ENCODE measurements around the gene BPIFB3. TPM values are rescaled to one million over a fixed set of nuclear protein-coding genes. Genes with fewer than 3 reads are reported as not detected.
A peak's percentile ranks its signal among the peaks of the same experiment; 100 is the strongest.

Gene BPIFB3
- total RNA-seq, 1 donor from 2014 or later = not detected

- ATAC-seq (no peak), DNase-seq (ENCODE audit: low spot score) (no peak)
These were observed 6.2 kb downstream of the BPIFB3 start for GRCh38 chr20:33059741-33060390.

- DNase-seq (ENCODE audit: low spot score) (no peak), ATAC-seq (no peak)
These were observed 7.9 kb downstream of the BPIFB3 start for GRCh38 chr20:33061658-33062028.

GRCh38 chr20:33062105-33062824 lies 8.6 kb downstream of the BPIFB3 start:
- ATAC-seq (no peak), DNase-seq (ENCODE audit: low spot score) (no peak)

GRCh38 chr20:33062825-33063149 lies 9.1 kb downstream of the BPIFB3 start:
- DNase-seq (ENCODE audit: low spot score) = no peak
- no peak for ATAC-seq

GRCh38 chr20:33063271-33063670 lies 9.6 kb downstream of the BPIFB3 start:
- DNase-seq (ENCODE audit: low spot score) (no peak), ATAC-seq (no peak)

- ATAC-seq = no peak
- no peak for DNase-seq (ENCODE audit: low spot score)
These were observed 11.0 kb downstream of the BPIFB3 start for GRCh38 chr20:33064572-33065287.

GRCh38 chr20:33065785-33066184 lies 12.1 kb downstream of the BPIFB3 start:
- DNase-seq (ENCODE audit: low spot score) (no peak), ATAC-seq (no peak)

- no peak for DNase-seq (ENCODE audit: low spot score)
- no peak for ATAC-seq
These were observed 14.1 kb downstream of the BPIFB3 start for GRCh38 chr20:33067806-33068205.

- ATAC-seq = no peak
- DNase-seq (ENCODE audit: low spot score) = no peak
These were observed 14.7 kb downstream of the BPIFB3 start for GRCh38 chr20:33068251-33068939.

GRCh38 chr20:33069673-33070072 lies 16.0 kb downstream of the BPIFB3 start:
- no peak for DNase-seq (ENCODE audit: low spot score)
- no peak for ATAC-seq

- DNase-seq (ENCODE audit: low spot score) (no peak), ATAC-seq (no peak)
These were observed 16.7 kb downstream of the BPIFB3 start for GRCh38 chr20:33070111-33071053.

GRCh38 chr20:33071198-33071597 lies 17.5 kb downstream of the BPIFB3 start:
- DNase-seq (ENCODE audit: low spot score) (no peak), ATAC-seq (no peak)

- DNase-seq (ENCODE audit: low spot score) (no peak), ATAC-seq (no peak)
These were observed 18.7 kb downstream of the BPIFB3 start for GRCh38 chr20:33072362-33072761.

GRCh38 chr20:33072813-33073212 lies 19.1 kb downstream of the BPIFB3 start:
- no peak for ATAC-seq
- DNase-seq (ENCODE audit: low spot score) = no peak

- DNase-seq (ENCODE audit: low spot score) (no peak), ATAC-seq (no peak)
These were observed 21.0 kb downstream of the BPIFB3 start for GRCh38 chr20:33074675-33075074.

GRCh38 chr20:33075281-33075680 lies 21.6 kb downstream of the BPIFB3 start:
- ATAC-seq = no peak

GRCh38 chr20:33076662-33077372 lies 23.1 kb downstream of the BPIFB3 start:
- no peak for DNase-seq (ENCODE audit: low spot score)
- peak; percentile 60 for ATAC-seq

More at GRCh38 chr20:33075281-33075680, 21.6 kb downstream of the BPIFB3 start:
- no peak for DNase-seq (ENCODE audit: low spot score)

- ATAC-seq (no peak), DNase-seq (ENCODE audit: low spot score) (no peak)
These were observed 25.6 kb downstream of the BPIFB3 start, which contains the start of gene BPIFB4 for GRCh38 chr20:33079259-33079658. TSS of gene BPIFB4 (plus strand) at chr20:33079643. CDS start at chr20:33081527, 1,884 bp downstream.

- peak; percentile 58 for DNase-seq (ENCODE audit: low spot score)
- ATAC-seq = peak; percentile 68
These were observed 27.9 kb downstream of the BPIFB3 start for GRCh38 chr20:33081411-33082154.

Measured in left lobe of liver (tissue), 2 donors.